ENCODE results near the gene BPIFB6.

Gene BPIFB6

GRCh38 chr20:33014336-33015113 is 16.9 kb upstream of the BPIFB6 start:
- Histone ChIP-seq H4K20me1 (ENCODE audit: control insufficient read depth, insufficient read depth, low read depth, low read length) (no peaks in the 10 kb centered on the region), H3K36me3 (ENCODE audit: control insufficient read depth, low read length) (no peaks in the 10 kb centered on the region), H3K27ac (ENCODE audit: low read depth, low read length) (no peak overlapping the region), H3K79me2 (ENCODE audit: control insufficient read depth, low read length) (no peaks in the 10 kb centered on the region), H3K4me1 (ENCODE audit: control insufficient read depth, low read length) (no peaks in the 10 kb centered on the region), H3K27me3 (ENCODE audit: control insufficient read depth, low read length) (0 out of 2 replicates have a peak, but pooled peaks cover 4% of the 10 kb centered on the region), H3F3A (ENCODE audit: control insufficient read depth, insufficient read depth) (no peaks in the 10 kb centered on the region), H3K9me3 (ENCODE audit: control insufficient read depth, insufficient read depth, low read length) (no peaks in the 10 kb centered on the region), H3K4me3 (ENCODE audit: low read length) (no peak overlapping the region), H3K9me2 (replicated peaks; ENCODE audit: control insufficient read depth, low read length) (no peaks in the 10 kb centered on the region), H3K4me2 (ENCODE audit: low read length) (no peak overlapping the region)
- no peak for TF ChIP-seq CTCF (IDR thresholded peaks at IDR 0.05; ENCODE audit: low read depth, low read length, poor library complexity, severe bottlenecking)
- no peak for TF ChIP-seq EZH2phosphoT487 (IDR thresholded peaks at IDR 0.05; ENCODE audit: borderline replicate concordance, low read length)

GRCh38 chr20:33015114-33015484 is 16.3 kb upstream of the BPIFB6 start:
- H3K79me2 ChIP-seq (ENCODE audit: control insufficient read depth, low read length), result no peaks in the 10 kb centered on the region
- 0 out of 2 replicates have a peak, but pooled peaks cover 4% of the 10 kb centered on the region for H3K27me3 ChIP-seq (ENCODE audit: control insufficient read depth, low read length)
- TF ChIP-seq EZH2phosphoT487 (IDR thresholded peaks at IDR 0.05; ENCODE audit: borderline replicate concordance, low read length) (no peak), CTCF (IDR thresholded peaks at IDR 0.05; ENCODE audit: low read depth, low read length, poor library complexity, severe bottlenecking) (no peak)
- no peaks in the 10 kb centered on the region for H3F3A ChIP-seq (ENCODE audit: control insufficient read depth, insufficient read depth)
- H3K9me2 ChIP-seq (replicated peaks; ENCODE audit: control insufficient read depth, low read length), result no peaks in the 10 kb centered on the region
- H3K4me3 ChIP-seq (ENCODE audit: low read length), result no peak overlapping the region
- no peak overlapping the region for H3K4me2 ChIP-seq (ENCODE audit: low read length)
- no peaks in the 10 kb centered on the region for H3K36me3 ChIP-seq (ENCODE audit: control insufficient read depth, low read length)
- H3K9me3 ChIP-seq (ENCODE audit: control insufficient read depth, insufficient read depth, low read length), result no peaks in the 10 kb centered on the region
- H3K27ac ChIP-seq (ENCODE audit: low read depth, low read length), result no peak overlapping the region
- H3K4me1 ChIP-seq (ENCODE audit: control insufficient read depth, low read length), result no peaks in the 10 kb centered on the region
- no peaks in the 10 kb centered on the region for H4K20me1 ChIP-seq (ENCODE audit: control insufficient read depth, insufficient read depth, low read depth, low read length)

DNA sequence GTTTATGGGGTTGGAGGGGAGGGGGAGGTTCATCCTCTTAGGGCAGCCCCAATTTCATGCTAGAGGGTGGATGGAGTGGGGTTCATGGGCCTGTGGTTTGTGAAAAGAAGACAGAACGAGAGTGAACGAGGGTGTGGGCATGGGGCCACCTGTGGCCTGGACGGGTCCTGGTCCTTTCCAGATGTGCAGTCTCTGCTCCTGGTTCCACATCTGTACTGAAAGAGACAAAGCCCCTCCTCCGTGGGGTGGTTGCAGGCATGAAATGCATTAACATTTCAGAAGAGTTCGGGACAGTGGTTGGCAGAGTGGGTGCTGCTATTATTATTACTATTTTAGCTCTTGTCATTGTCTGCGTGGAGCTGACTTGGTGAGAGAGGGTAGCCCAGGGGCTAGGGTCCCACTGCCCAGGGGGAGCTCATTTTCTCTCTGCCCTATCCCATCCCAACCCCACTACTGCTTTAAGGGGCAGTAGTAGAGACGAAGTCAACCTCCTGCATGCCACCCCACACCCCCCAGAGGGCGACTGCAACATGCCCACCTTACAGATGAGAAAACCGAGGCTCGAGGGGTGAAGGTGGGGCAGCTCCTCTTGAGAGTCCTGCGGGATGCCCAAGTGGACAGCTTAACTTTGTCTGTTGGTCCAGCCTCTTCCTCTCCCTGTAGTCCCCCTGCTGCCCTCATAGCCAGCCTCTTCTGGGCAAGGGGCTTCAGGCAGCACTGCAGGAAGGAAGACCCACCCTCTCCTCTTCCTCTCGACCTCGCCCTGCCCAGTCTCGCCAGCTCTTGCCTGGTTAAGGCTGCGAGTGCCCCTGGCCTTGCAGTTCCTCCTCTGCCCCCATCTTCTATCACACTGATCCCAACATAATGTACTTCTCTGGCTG is 15.5 kb upstream of the BPIFB6 start:
- Histone ChIP-seq H3K36me3 (ENCODE audit: control insufficient read depth, low read length) (no peaks in the 10 kb centered on the region), H3K27me3 (ENCODE audit: control insufficient read depth, low read length) (0 out of 2 replicates have a peak, but pooled peaks cover 3% of the 10 kb centered on the region)
- no peak for TF ChIP-seq EZH2phosphoT487 (IDR thresholded peaks at IDR 0.05; ENCODE audit: borderline replicate concordance, low read length)
- no peak for TF ChIP-seq CTCF (IDR thresholded peaks at IDR 0.05; ENCODE audit: low read depth, low read length, poor library complexity, severe bottlenecking)

More for the DNA sequence above, 15.5 kb upstream of the BPIFB6 start:
- H4K20me1 ChIP-seq (ENCODE audit: control insufficient read depth, insufficient read depth, low read depth, low read length), result no peaks in the 10 kb centered on the region
- H3F3A ChIP-seq (ENCODE audit: control insufficient read depth, insufficient read depth), result no peaks in the 10 kb centered on the region
- no peaks in the 10 kb centered on the region for H3K4me1 ChIP-seq (ENCODE audit: control insufficient read depth, low read length)
- H3K27ac ChIP-seq (ENCODE audit: low read depth, low read length), result no peak overlapping the region
- no peak overlapping the region for H3K4me2 ChIP-seq (ENCODE audit: low read length)
- no peaks in the 10 kb centered on the region for H3K79me2 ChIP-seq (ENCODE audit: control insufficient read depth, low read length)
- H3K4me3 ChIP-seq (ENCODE audit: low read length), result no peak overlapping the region
- no peaks in the 10 kb centered on the region for H3K9me2 ChIP-seq (replicated peaks; ENCODE audit: control insufficient read depth, low read length)
- H3K9me3 ChIP-seq (ENCODE audit: control insufficient read depth, insufficient read depth, low read length), result no peaks in the 10 kb centered on the region

Measured in DOHH2 (cell line).